NK-92 treated with Interleukin-12 subunit alpha and Interleukin-12 subunit beta, amount 100 ng/mL, for 24 hours (cell line): ENCODE data around the gene NAP1L4.

Experiments
- DNase-seq: peaks from one replicate; lab custom pipeline; 2025; lab: John Stamatoyannopoulos, UW

Gene NAP1L4

DNA sequence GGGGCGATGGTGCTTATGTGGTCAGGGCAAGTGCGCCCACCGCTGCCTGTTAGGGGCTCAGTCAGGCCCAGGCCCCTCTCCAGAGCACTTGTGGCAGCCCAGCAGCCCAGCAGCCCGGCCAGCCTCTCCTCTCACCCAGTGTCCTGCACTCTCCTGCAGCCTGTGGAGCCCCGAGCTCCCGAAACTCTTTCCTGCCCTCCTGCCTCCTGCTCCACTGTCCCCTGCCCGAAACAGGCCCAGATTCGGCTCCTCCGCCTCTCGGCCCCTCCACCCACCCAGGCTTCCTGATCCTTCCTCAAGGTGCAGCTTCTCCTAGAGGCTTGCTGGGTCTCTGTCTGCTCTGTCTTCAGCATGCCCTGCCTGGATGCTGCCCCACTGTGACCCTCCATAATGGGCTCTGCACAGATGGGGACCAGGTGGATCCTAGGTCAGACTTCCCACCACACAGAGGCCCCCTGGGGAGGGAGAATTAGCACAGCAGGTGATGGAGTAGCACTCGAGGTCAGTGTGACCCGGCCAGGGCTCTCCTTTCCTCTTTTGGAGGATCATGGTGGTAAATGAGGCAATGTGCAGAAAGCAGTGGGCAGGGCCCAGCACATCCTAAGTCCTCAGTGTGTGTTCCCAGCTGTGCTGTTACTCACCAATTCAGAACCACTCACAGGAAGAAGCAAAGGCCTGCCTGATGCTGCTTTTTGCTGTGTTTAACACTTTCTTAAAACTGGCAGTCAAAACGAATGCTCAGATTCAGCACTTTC lies 18.6 kb upstream of the NAP1L4 start:
- DNase-seq, result no peak

DNA sequence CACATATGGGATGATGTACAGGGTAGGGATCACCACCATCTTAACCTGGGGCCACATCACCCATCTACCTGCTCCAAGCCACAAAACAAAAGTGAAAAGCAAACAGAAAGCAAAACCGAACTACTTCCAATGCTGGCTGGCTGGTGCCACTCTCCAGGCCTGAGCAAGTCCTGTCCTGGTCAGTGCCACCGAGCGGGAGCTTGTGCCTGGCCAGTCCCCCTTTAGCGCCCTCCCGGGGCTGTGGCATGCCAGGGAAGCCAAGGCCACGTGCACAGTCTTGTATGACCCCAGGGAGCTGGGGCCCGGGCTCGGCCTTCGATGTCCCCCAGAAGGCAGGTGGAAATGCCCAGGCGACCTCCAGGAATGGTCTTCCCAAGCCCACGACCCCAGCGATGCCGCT lies 17.9 kb upstream of the NAP1L4 start:
- no peak for DNase-seq

DNA sequence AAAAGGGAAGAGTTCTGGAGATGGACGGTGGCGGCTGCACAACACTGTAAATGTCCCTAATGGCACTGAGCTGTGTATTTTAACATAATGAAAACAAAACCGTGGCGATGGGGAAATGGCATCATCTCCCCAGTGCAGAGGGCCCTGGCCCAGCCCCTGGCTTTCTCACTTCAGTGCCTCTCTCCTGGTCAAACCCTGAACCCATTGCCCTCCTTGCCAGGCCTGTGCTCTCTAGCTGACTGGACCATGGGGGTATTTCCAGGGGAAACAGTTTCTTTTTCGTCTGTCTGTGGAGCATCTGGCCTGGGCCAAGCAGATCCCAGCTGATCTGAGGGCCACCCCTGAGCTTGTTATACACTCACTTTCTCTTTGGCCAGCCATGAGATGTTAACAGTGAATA lies 17.4 kb upstream of the NAP1L4 start:
- DNase-seq, result no peak

DNA sequence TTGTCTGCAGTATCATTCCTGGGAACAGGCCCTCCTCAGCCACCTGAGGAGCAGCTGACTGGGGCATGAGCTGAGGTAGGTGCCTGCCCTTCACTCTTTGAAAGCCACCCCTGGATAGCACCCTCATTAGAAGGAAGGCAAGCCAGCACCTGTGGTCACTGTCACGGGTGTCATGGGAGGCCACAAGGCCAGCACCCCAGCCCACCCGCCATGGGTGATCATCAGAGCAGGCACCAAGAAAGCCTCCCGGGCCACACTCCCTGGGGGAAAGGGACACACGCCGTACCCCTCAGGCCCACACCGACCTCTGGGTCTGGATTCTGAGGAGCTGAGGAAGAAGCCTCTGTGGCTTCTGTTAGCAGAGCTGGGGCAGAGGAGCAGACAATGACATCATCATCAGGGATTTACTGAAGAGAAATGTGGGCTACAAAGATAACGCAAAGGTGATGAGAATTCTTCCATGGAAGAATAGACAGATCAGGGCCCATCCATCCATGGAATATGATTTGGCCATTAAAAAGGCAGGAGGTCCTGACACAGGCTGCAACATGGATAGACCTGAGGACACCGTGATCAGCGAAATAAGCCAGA lies 16.7 kb upstream of the NAP1L4 start:
- no peak for DNase-seq

DNA sequence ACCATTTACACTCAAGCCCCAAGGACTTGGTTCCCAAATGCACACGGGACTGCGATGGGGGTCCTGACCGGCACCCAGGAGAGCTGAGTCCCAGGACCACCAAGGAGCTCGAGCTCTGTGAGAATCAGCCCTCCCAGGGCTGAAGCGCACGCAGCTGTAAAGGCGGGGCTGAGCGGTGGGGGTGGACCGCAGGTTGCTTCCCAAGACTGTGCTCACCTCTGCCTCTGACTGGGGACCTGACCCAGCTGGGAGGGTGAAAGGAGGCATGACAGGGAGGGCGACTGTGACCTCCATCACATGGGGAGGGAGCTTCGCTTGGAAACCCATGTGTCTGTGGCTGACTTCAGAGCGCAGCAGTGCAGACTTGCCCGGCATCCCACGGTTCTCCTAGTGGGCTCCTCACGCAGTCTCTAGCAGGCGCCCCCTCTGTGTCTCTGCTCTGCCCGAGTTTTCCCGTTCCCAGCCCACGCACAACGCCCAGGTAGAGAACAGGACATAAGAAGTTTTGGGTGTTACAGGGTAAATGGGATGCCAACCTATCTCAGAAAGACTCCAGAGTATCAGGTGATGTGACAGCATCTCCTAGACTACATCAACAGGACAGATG lies 15.4 kb upstream of the NAP1L4 start:
- DNase-seq, result no peak

DNA sequence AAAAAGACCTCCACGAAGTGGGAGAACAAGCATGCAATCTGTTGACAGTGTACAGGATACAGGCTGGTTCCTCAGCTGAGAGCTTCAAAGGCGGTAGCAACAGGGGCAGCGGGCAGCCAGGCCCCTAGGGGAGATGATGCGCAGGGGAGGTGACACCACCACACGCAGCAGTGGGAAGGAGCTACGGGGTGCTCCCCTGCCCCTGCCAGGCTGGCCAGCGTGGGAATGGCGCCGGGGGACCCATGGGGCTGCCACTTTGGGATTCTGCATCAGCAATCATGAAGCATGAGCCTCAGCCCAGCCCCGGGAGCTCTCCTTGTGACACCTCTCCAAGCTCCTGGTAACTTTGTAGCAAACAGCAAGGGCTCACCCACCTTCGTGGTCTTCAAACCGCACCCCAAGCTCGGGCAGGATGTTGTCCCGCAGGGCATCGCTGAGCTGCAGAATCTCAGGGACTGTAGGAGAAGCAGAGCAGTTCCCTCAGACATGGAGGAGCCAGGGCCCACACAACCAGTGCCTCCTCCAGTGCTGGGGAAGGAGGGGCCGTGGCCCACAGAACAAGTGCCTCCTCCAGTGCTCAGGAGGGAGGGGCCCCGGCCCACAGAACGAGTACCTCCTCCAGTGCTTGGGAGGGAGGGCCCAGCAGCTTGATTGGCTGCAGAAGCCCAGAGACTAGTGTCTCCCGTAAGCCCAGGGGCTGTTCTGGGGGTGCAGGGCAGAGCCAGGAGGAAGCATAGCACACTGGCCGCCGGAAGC lies 14.6 kb upstream of the NAP1L4 start:
- no peak for DNase-seq

DNA sequence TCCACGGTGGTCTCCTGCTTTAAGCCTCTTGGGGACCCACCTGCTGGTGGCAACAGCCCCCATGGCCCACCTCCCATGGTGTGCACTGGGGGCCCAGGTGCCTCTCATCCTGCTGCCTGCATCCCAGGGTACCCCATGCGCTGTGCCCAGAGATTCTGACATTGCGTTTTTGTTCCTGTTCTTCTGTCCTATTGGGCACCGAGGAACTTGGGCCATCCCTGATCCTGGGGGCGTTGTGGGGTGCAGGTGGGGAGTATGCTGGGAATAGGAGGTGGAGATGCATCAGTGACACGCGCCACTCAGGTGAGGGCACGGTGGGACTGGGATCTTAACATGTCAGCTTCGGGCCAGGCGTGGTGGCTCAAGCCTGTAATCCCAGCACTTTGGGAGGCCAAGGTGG lies 12.4 kb upstream of the NAP1L4 start:
- DNase-seq, result no peak

DNA sequence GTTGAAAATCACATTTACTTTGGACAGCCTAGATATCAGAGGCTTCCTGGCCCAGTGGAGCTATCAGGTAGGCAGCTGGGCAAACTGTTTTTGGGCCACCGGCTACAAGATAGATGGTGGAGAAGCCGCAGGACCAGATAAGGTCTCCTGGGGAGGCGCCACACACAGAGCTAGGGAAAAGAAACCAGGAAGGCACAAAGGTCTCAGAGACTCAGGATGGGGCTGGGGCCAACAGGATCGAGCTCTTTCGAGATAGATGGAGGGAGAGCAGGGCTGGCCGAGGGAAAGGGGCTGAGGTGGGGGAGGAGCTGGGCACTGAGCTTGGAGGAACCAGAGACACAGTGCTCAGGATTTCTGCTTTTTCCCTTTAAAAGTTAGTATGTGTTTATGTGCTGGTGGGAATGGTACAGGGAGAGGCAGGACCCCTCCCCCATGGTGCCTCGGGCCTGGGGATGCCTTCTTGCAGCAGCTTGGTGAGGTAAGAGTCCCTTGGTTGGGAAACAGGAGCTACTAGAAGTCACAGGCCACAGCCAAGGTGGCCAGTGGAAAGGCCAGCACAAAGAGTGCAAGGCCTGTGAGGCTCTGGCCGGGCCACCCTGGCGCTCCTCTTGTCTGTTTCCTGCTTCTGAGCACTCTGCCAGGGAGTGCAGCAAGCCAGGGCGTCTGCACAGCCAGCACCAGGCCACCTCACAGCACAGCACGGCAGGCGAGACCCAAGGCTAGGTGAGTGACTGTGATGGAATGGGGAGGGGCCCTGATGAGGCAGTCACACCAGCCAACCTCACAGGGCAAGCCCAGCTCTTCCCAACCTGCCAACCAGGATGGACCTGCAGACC lies 11.5 kb upstream of the NAP1L4 start:
- no peak for DNase-seq

DNA sequence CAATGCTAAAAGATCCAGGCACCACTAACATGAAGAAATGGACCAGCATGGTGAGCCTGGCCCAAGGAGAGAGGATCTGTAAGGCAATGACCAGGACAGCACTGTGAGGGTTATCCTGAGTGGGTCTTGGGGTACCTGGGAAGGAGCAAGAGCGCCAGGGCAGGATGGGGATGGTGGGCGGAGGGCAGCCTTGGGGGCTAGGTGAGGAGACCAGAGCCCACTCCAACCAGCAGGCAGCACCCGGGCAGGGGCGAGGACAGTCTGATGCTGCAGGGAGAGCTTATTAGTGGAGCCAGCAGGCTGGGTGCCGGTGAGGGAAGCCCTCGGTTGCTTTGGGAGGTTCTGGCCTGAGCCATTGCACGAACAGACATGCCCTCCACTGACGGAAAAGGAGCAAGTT lies 10.7 kb upstream of the NAP1L4 start:
- DNase-seq, result no peak

DNA sequence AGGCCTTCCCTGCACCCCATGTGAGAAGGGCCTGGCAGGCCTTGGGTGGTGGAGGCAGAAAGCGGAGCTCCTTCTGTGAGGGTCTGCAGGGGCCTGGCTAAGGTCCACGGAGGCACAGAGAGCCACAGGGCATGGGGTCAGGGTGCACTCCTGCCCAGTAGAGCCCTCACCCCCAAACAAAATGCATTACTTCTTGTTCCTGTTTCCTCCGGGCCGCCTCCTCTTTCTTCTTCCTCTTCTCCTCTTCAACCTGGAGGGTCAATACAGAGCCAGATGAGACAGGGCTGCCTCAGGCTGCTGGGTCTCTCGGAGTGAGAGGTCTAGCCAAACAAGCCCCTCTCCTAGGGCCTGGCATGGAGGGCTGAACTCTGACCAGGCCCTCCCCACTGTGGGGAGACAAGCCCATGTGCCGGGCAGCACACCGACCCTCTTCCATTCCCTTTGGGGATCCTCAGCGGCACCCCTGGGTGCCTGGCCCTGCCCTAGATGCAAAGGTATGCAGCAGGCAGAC lies 10.3 kb upstream of the NAP1L4 start:
- DNase-seq, result no peak

DNA sequence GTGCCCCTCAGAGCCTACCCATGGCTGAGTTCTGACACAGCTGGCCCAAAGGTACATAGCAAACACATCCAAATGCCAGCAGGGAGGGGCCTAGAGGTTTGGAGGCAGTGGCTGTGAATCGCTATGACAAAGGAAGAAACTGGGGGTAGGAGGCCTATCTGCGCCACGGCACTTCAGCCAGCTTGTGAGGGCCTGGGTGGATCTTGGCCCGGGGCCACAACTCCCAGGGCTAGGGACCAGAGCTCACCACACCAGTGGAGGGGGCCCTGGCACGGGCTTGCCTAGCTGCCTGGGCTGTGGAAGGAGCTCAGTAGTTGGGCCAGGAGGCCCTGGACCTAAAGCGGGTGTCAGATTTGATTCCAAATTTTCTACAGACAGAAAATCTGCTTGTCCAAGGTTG lies 9.4 kb upstream of the NAP1L4 start:
- no peak for DNase-seq

DNA sequence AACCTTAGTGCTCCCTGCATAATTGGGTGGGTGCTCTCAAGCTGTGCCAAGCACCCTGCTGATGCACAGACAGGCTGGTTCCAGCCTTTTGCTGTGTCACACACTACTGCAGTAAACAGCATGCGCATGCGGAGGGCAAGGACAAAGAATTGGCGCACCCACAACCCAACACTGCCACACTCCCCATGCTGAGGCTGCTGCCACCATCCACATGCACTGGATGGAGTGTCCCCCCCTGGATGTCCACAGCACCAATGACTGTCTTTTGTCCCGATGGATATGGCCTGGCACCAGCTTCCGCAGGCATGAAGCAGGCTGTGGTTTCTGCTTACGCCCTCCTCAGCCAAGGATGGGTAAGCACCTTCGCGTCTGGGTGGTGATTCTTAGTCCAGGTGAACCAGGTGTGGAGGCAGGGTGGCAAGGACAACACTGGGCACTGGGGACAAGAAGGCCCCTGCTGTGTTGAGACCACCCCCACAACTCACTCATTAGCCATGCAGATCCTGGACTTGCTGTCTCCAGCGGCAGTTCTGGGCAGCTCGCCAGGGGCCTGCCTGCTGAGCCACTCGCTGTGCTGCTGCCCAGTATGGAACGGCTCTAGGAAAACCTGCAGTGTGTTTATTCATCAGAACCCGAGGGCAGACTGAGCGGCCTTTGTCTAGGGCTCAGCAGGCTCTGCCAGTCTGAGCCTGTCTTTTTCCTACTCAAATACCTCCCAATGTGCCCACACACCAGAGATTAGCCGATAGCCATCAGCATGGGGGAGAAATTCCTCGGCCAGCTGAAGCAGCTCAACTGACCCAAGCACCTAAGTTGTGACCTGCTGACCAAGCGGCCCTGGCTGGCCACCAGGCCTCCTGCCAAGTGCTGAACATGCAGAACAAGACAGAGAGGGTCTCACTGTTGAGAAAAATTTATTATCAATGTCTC lies 8.2 kb upstream of the NAP1L4 start:
- no peak for DNase-seq

DNA sequence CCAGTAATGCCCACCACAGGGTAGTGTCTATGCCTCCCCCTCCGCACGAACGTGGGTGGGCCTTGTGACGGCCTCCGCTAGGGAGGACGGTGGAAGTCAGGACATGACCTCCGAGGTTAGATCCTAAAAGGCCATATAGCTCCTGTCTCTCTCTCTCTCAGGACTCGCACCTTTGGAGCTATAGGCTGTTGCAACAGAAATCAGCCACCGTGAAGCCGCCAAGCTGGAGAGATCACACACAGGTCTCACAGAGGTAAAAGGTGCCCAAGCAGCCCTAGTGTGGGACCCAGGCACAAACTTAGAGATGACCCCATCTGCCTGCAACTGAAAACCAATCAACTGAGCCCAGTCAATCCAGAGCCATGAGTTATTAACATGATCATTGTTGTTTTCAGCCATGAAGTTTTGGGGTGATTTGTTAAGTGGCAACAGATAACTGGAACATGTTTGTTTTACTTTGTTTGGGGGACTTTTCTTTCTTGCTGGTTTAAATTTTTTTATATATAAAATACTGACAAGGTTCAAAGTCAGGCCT lies 7.4 kb upstream of the NAP1L4 start:
- no peak for DNase-seq

DNA sequence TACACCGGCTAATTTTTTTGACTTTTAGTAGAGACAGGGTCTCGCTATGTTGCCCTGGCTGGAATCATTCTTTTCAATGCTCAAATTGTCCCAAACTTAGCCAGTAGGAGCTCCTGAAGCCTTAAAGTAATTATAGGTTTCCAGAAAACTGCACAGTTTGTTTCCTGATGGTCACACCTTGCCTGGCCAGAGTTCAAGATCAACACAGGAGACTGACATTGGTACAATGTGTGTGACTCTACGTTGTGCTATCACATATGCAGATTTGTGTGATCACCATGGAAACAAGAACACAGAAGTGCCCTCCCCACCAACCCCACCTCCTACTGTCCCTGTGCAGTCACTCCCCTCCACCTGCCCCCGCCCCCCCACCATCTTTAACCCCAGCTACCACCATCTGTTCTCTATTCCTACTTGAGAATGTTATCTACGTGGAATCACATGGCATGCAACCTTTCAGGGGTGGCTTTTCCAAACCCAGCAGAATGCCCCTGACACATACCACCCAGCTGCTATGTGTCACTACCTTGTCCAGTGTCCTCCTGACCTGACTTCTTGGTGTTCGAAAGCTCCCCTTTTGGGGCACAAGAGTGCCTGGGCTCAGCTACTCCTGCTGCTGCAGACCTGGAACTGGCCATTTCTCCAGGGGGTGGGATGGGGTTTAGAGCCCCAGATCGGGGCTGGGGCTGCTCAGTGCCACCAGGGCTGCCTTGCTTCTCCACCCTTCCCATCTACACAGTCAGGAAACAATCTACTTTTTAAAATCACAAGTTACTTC lies 6.1 kb upstream of the NAP1L4 start:
- DNase-seq, result no peak

DNA sequence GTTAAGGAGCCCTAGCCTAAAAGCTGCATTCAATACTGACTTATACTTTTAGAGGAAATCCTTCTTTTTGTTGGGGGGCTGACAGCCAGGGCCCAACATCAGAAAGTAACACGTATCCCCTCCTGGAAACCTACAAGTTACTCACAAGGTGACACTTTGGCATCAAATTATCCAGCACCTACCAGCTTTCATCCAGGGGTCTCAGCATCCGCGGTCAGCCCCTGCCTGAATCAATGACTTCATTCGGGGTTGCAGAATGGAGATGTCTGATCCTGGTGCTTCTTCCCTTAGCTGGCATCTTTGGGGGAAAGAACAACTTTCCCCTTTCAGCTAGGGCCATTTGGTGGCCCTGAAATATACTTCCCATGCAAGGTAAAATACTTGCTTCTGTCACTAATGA lies 5.3 kb upstream of the NAP1L4 start:
- DNase-seq, result no peak

DNA sequence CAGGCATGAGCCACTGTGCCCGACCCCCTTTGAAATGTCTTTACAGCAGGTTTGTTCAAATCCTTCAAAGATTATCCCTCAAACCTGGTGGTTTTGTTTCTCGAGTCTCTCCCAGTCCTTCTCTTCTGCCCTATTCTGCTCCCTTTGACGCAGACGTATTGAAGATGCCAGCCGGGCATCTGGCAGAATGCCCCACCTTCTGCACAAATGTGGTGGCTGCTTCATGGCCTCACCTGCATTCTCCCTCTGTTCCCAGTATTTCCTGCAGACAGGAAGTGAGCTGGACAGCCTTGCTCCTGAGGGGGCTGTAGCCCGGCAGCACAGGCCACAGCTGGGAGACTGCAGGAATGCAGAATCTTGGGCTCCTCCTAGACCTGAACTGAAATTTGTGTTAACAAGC lies 4.8 kb upstream of the NAP1L4 start:
- no peak for DNase-seq

DNA sequence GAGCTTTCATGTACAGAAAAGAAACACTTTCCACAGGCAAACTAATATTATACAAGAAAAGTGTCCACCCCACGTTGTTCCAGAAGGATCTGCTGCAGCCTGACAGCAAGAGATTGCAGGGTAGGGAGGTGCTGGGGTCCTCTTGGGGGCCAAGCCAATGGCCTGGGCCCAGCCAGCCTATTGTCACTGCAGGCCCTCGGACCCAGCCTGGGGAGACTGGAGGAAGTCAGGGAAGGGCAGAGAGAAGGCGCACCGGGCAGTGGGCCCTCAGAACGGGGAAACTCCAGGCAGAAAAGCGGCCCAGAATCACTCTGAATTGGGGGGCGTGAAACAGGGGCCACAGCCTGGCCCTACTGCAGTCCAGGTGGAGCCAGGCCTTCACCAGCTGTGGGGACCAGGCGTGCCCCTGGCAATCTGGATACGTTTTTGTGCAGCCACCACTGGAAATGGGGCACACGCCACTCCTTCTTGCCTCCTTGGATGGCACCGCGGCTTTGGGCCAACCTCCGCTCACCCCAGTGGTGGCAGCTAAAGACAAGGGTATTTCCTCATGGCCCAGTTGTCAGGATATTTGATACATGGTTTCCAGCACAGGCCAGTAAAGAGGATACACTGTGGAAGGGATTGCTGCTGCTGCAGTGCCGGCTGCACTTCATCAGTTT lies 3.9 kb upstream of the NAP1L4 start:
- DNase-seq, result no peak

DNA sequence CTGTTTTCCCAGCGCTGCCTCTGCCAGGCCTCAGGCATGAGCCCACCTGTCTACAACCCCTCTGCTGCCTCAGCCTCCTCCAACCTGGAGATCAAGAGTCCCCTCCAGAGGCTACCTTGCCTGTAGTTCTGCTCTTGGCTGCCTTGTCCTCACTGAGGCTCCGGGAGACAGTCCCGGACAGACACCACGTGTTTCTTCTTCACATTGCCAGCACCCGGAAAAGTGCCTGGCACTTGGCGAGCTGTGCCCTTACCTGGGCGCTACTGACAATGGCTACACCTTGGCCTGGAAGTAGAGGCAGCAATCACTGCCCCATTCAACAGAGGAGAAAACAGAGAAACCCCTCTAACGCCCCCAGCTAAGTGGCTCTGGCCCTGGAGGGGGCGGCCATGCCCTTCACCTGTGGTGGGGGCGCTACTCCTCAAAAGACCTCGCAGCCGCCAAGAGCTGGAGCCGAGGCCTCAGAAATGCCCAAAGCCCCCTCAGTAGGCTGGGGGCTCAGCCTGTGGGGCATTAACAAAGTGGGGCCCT lies 3.0 kb upstream of the NAP1L4 start:
- DNase-seq, result no peak

DNA sequence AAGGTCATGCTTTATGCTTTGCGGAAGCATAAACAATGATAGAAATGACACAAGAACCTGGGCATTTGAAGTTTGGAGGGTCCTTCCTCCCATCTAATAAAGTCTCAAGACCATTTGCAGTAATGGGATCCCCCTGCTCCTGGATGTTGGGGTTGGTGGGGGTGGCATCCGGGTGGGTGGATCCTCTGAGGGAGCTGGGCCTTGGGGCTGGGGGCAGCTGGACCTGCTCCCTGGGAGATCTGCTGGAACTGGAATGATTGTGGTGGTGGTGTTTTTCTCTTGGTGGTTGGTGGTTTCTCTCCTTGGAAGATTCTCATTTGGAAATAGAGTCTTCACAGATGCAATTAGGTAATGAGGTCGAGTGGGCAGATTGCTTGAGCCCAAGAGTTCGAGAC lies 2.2 kb upstream of the NAP1L4 start:
- DNase-seq, result no peak
